Loucy (cell line): ENCODE data around the gene KAT6B.

Source experiments
- H2AFZ ChIP-seq: fragments of 200-600 bp; sonication (generic); 2 replicates; pipeline ENCODE4 v1.6.0; 2016; ENCODE audit warnings: antibody characterized with exemption, mild to moderate bottlenecking, low read length, moderate library complexity
- H3F3A ChIP-seq: fragments of 200-600 bp; 2 replicates; pipeline ENCODE4 v1.6.0; 2016; ENCODE audit warnings: antibody characterized with exemption, low read depth, mild to moderate bottlenecking
- H3K27me3 ChIP-seq: fragments of 200-600 bp; sonication (generic); 2 replicates; pipeline ENCODE4 v1.6.1; 2014; ENCODE audit warnings: low read length, mild to moderate bottlenecking; ENCODE audit not compliant: insufficient read depth, poor library complexity, severe bottlenecking
- H3K36me3 ChIP-seq: fragments of 200-600 bp; sonication (generic); 2 replicates; pipeline ENCODE4 v1.6.1; 2016; ENCODE audit warnings: low read length; ENCODE audit not compliant: insufficient read depth
- H3K4me1 ChIP-seq: fragments of 200-600 bp; sonication (generic); 2 replicates; pipeline ENCODE4 v1.5.1; 2014; ENCODE audit warnings: low read length, mild to moderate bottlenecking; ENCODE audit not compliant: insufficient read depth, poor library complexity, severe bottlenecking
- H3K4me2 ChIP-seq: fragments of 200-600 bp; sonication (generic); 2 replicates; pipeline ENCODE4 v1.6.0; 2014; ENCODE audit warnings: antibody characterized with exemption, low read length, low read depth, mild to moderate bottlenecking; ENCODE audit not compliant: poor library complexity, severe bottlenecking
- H3K4me3 ChIP-seq: fragments of 200-600 bp; sonication (generic); 2 replicates; pipeline ENCODE4 v1.5.1; 2014; ENCODE audit warnings: low read length, mild to moderate bottlenecking, mixed read lengths; ENCODE audit not compliant: poor library complexity, severe bottlenecking
- H3K79me2 ChIP-seq: fragments of 200-600 bp; sonication (generic); 2 replicates; pipeline ENCODE4 v1.6.1; 2014; ENCODE audit warnings: low read length; ENCODE audit not compliant: insufficient read depth
- H3K9ac ChIP-seq: fragments of 200-600 bp; sonication (generic); 2 replicates; pipeline ENCODE4 v1.6.0; 2014; ENCODE audit warnings: mild to moderate bottlenecking, low read depth, low read length, moderate library complexity; ENCODE audit not compliant: poor library complexity, severe bottlenecking
- H3K9me2 ChIP-seq: fragments of 200-600 bp; sonication (generic); replicated peaks from 2 replicates; pipeline ENCODE4 v1.6.1; 2016; ENCODE audit warnings: low read depth, low read length, mixed read lengths
- H3K9me3 ChIP-seq: fragments of 200-600 bp; sonication (generic); 2 replicates; pipeline ENCODE4 v1.6.1; 2014; ENCODE audit warnings: mild to moderate bottlenecking, antibody characterized with exemption, low read length, low read depth; ENCODE audit not compliant: insufficient read depth
- H4K20me1 ChIP-seq: fragments of 200-600 bp; sonication (generic); 2 replicates; pipeline ENCODE4 v1.6.0; 2014; ENCODE audit warnings: antibody characterized with exemption, low read length, mild to moderate bottlenecking; ENCODE audit not compliant: insufficient read depth, poor library complexity, severe bottlenecking
- CTCF ChIP-seq: fragments of 200-600 bp; sonication (generic); conservative IDR thresholded peaks from 2 replicates; pipeline ENCODE4 v1.5.1; 2014; ENCODE audit warnings: mild to moderate bottlenecking, antibody characterized with exemption, low read length
- EZH2phosphoT487 ChIP-seq: fragments of 200-600 bp; IDR thresholded peaks from 2 replicates; pipeline ENCODE4 v1.6.1; 2018; ENCODE audit warnings: antibody characterized with exemption, mild to moderate bottlenecking, moderate library complexity, borderline replicate concordance

Gene KAT6B

DNA sequence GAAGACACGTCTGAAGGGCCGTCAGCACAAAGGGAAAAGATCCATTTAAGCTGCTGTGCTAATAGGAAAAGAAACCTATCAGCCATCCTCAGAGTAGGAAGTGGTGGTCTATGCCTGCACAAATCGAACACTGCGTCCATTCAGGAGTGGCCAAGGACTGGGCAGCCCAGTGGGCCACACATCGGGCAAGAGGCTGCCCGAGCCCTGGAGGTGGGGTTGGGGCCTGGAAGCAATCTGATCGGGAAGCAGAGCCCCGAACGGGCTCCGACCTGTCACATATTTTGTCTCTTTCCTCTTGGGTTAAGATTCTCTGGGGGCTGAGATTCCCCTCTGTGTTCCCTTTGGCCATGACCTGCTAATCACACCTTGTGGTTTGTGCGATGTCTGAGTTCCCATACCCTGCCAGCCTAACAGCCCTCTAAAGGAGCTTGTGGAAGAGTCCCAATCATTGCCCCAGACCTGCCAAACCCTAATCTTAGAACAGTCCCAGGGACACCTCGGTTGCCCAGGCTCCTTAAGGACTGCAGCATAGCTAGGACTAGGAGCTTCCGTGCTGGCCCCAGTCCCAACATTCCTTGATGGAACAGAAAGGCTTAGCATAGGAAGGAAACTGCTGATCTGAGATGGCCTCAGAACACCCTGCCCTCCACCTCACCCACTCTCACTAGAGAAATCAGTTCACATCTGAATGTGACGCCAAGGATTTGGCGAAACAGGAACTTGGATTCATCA is 207.2 kb downstream of the KAT6B start:
- no peaks in the 10 kb centered on the region for H3K9me3 ChIP-seq
- no peaks in the 10 kb centered on the region for H3K79me2 ChIP-seq
- peaks cover 27% of the 10 kb centered on the region for H3K36me3 ChIP-seq
- no peaks in the 10 kb centered on the region for H3K9me2 ChIP-seq
- H3K4me3 ChIP-seq, result no peak overlapping the region
- H4K20me1 ChIP-seq, result no peaks in the 10 kb centered on the region
- no peak overlapping the region for H3K4me2 ChIP-seq
- H2AFZ ChIP-seq, result no peak overlapping the region
- no peak for TF ChIP-seq CTCF
- no peak for TF ChIP-seq EZH2phosphoT487
- no peaks in the 10 kb centered on the region for H3F3A ChIP-seq
- no peak overlapping the region for H3K9ac ChIP-seq
- no peaks in the 10 kb centered on the region for H3K4me1 ChIP-seq
- no peaks in the 10 kb centered on the region for H3K27me3 ChIP-seq

GRCh38 chr10:75034131-75034512 is 207.7 kb downstream of the KAT6B start:
- Histone ChIP-seq H4K20me1 (no peaks in the 10 kb centered on the region), H3K4me3 (no peak overlapping the region), H3F3A (no peaks in the 10 kb centered on the region), H3K4me1 (no peaks in the 10 kb centered on the region), H2AFZ (no peak overlapping the region), H3K36me3 (peaks cover 21% of the 10 kb centered on the region), H3K9ac (no peak overlapping the region), H3K9me2 (no peaks in the 10 kb centered on the region), H3K27me3 (no peaks in the 10 kb centered on the region), H3K4me2 (no peak overlapping the region), H3K9me3 (no peaks in the 10 kb centered on the region), H3K79me2 (no peaks in the 10 kb centered on the region)
- TF ChIP-seq CTCF, result no peak
- no peak for TF ChIP-seq EZH2phosphoT487

GRCh38 chr10:75034714-75035258 is 208.4 kb downstream of the KAT6B start:
- Histone ChIP-seq H3K9me3 (no peaks in the 10 kb centered on the region), H3K79me2 (no peaks in the 10 kb centered on the region), H3F3A (no peaks in the 10 kb centered on the region), H3K4me3 (no peak overlapping the region), H3K27me3 (no peaks in the 10 kb centered on the region), H2AFZ (no peak overlapping the region), H3K9ac (no peak overlapping the region), H4K20me1 (no peaks in the 10 kb centered on the region), H3K4me1 (no peaks in the 10 kb centered on the region), H3K36me3 (peaks cover 14% of the 10 kb centered on the region), H3K9me2 (no peaks in the 10 kb centered on the region), H3K4me2 (no peak overlapping the region)
- TF ChIP-seq CTCF (no peak), EZH2phosphoT487 (no peak)
